Measurements from ENCODE around the gene AK8. TPM values are rescaled to one million over a fixed set of nuclear protein-coding genes. Genes with fewer than 3 reads are reported as not detected.

The AK8 gene
- total RNA-seq, 1 experiment from 2014 or later: 2.5 TPM

GRCh38 chr9:132761602-132762001 is 116.5 kb downstream of the AK8 start (continued):
- TF ChIP-seq ELF1 (IDR thresholded peaks at IDR 0.05; ENCODE audit: borderline replicate concordance, low read depth): no peak

DNA sequence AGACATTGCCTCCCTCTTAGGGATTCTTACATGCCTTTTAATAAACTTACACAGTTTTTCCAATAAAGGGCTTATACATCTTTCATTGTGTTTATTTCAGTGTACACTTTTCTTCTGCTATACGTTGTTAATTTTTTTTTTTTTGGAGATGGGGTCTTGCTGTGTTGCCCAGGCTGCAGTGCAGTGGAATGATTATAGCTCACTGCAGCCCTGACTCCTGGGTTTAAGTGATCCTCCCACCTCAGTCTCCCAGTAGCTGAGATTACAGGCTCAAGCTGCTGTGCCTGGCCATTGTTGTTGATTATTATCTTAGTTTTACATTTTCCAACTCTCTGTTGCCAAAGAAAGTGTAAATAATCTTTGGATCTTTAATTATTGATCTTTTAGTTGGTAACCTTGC is 118.0 kb downstream of the AK8 start:
- Histone ChIP-seq H3K9me3 (ENCODE audit: control insufficient read depth in 1 of 2, insufficient read depth in 1 of 2, low read depth in 1 of 2, low read length in 2 of 2) (no peaks in the 10 kb centered on the region), H3K4me2 (ENCODE audit: low read length) (no peak overlapping the region), H3K36me3 (ENCODE audit: control insufficient read depth in 1 of 2, insufficient read depth in 2 of 2, low read length in 2 of 2) (no peaks in the 10 kb centered on the region), H4K20me1 (ENCODE audit: insufficient read depth) (no peaks in the 10 kb centered on the region), H2AFZ (ENCODE audit: low read depth, low read length, poor library complexity, severe bottlenecking) (no peak overlapping the region), H3K9ac (ENCODE audit: low read length) (no peak overlapping the region), H3K27ac (ENCODE audit: low read depth, low read length) (no peak overlapping the region), H3K27me3 (ENCODE audit: insufficient read depth, low read length) (no peaks in the 10 kb centered on the region), H3K4me3 (replicated peaks in 1 of 2; ENCODE audit: low read depth in 1 of 2, low read length in 2 of 2) (no peak overlapping the region), H3K9me2 (ENCODE audit: insufficient read depth) (no peaks in the 10 kb centered on the region), H3K4me1 (ENCODE audit: control insufficient read depth in 1 of 2, insufficient read depth in 2 of 2, low read length in 2 of 2) (no peaks in the 10 kb centered on the region), H3K79me2 (ENCODE audit: insufficient read depth, low read length) (no peaks in the 10 kb centered on the region)
- ChIA-PET CTCF (no interaction called here), RAD21 (ENCODE audit: low non-redundant PET in 1 of 2, low total read pairs in 2 of 2, uncharacterized antibody in 2 of 2, unreplicated experiment in 2 of 2) (no interaction called here), POLR2A (no interaction called here)
- intact Hi-C loops (cut with micrococcal nuclease): no loop called here
- no peak for ATAC-seq
- DNase-seq (ENCODE audit: low read depth, low spot score): no peak
- BruUV-seq (replicated peaks): no TSS peak
- no peak for TF ChIP-seq YY1 (IDR thresholded peaks at IDR 0.05; ENCODE audit: extremely low read depth, insufficient replicate concordance, low read depth, low read length)

- DNase-seq (ENCODE audit: low read depth, low spot score) (no peak), ATAC-seq (no peak)
- no peak overlapping the region for H3K4me2 ChIP-seq (ENCODE audit: low read length)
- no peaks in the 10 kb centered on the region for H3K4me1 ChIP-seq (ENCODE audit: control insufficient read depth in 1 of 2, insufficient read depth in 2 of 2, low read length in 2 of 2)
- intact Hi-C loops (cut with micrococcal nuclease): no loop called here
- H3K27me3 ChIP-seq (ENCODE audit: insufficient read depth, low read length): no peaks in the 10 kb centered on the region
- RAD21 ChIA-PET (ENCODE audit: low non-redundant PET in 1 of 2, low total read pairs in 2 of 2, uncharacterized antibody in 2 of 2, unreplicated experiment in 2 of 2): no interaction called here
- no peaks in the 10 kb centered on the region for H3K9me2 ChIP-seq (ENCODE audit: insufficient read depth)
- no peaks in the 10 kb centered on the region for H3K79me2 ChIP-seq (ENCODE audit: insufficient read depth, low read length)
- no TSS peak for BruUV-seq (replicated peaks)
- no peaks in the 10 kb centered on the region for H3K9me3 ChIP-seq (ENCODE audit: control insufficient read depth in 1 of 2, insufficient read depth in 1 of 2, low read depth in 1 of 2, low read length in 2 of 2)
- no peaks in the 10 kb centered on the region for H3K36me3 ChIP-seq (ENCODE audit: control insufficient read depth in 1 of 2, insufficient read depth in 2 of 2, low read length in 2 of 2)
- H3K4me3 ChIP-seq (replicated peaks in 1 of 2; ENCODE audit: low read depth in 1 of 2, low read length in 2 of 2): no peak overlapping the region
- H2AFZ ChIP-seq (ENCODE audit: low read depth, low read length, poor library complexity, severe bottlenecking): no peak overlapping the region
- no peak for TF ChIP-seq ATF3 (IDR thresholded peaks at IDR 0.05)
- TF ChIP-seq, protein P1, sequence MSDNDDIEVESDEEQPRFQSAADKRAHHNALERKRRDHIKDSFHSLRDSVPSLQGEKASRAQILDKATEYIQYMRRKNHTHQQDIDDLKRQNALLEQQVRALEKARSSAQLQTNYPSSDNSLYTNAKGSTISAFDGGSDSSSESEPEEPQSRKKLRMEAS (IDR thresholded peaks at IDR 0.05): no peak
- TF ChIP-seq YY1 (IDR thresholded peaks at IDR 0.05; ENCODE audit: extremely low read depth, insufficient replicate concordance, low read depth, low read length): no peak
- TF ChIP-seq, protein P2, sequence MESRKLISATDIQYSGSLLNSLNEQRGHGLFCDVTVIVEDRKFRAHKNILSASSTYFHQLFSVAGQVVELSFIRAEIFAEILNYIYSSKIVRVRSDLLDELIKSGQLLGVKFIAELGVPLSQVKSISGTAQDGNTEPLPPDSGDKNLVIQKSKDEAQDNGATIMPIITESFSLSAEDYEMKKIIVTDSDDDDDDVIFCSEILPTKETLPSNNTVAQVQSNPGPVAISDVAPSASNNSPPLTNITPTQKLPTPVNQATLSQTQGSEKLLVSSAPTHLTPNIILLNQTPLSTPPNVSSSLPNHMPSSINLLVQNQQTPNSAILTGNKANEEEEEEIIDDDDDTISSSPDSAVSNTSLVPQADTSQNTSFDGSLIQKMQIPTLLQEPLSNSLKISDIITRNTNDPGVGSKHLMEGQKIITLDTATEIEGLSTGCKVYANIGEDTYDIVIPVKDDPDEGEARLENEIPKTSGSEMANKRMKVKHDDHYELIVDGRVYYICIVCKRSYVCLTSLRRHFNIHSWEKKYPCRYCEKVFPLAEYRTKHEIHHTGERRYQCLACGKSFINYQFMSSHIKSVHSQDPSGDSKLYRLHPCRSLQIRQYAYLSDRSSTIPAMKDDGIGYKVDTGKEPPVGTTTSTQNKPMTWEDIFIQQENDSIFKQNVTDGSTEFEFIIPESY (IDR thresholded peaks at IDR 0.05; ENCODE audit: extremely low read depth, insufficient replicate concordance, low read length): no peak
- TF ChIP-seq CEBPB (IDR thresholded peaks at IDR 0.05; ENCODE audit: low read depth): no peak
- no peak for TF ChIP-seq CBX3 (IDR thresholded peaks at IDR 0.05; ENCODE audit: low read depth)
- no peak for TF ChIP-seq JUND (IDR thresholded peaks at IDR 0.05)
- CTCF ChIA-PET: no interaction called here
- no peak overlapping the region for H3K9ac ChIP-seq (ENCODE audit: low read length)
- no peaks in the 10 kb centered on the region for H4K20me1 ChIP-seq (ENCODE audit: insufficient read depth)
- POLR2A ChIA-PET: no interaction called here
- H3K27ac ChIP-seq (ENCODE audit: low read depth, low read length): no peak overlapping the region
Observed at GRCh38 chr9:132757016-132757415, 121.1 kb downstream of the AK8 start.
